Measurements from ENCODE around the gene RASGEF1B. TPM values are rescaled to one million over a fixed set of nuclear protein-coding genes. Genes with fewer than 3 reads are reported as not detected.

The RASGEF1B gene
- total RNA-seq, 4 donors from 2014 or later: 4.0 to 14.7 (median 9.4) TPM

DNA sequence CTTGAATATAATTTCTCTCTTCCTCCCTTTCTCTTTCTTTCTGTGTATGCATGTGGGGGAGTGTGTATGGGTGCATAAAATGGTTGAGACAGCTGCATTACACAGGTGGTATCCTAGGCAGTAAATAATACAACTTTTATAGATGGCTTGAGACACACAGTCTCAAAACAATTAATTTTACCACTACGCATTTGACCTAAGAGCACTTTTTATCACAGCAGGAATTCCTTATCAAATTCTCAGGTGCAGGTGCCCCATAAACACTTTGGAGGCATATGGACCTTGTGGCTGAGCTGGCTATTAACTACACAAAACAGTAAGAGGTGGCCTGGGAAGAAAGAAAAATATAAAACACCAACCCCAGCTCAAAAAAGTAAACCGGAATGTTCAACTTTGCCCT, 91.3 kb downstream of the RASGEF1B start:
- no peaks in the 10 kb centered on the region for H3K36me3 ChIP-seq
- 60 to 68% methylated on average over 2 of the region's 2 CpGs for WGBS, 2 donors (ENCODE audit: low coverage in 1 of 2)
- H3K4me1 ChIP-seq: no peaks in the 10 kb centered on the region
- H3K27me3 ChIP-seq: no peaks in the 10 kb centered on the region
- H3K27ac ChIP-seq: no peak overlapping the region
- H3K4me3 ChIP-seq: no peak overlapping the region
- ATAC-seq: no peak
- no peaks in the 10 kb centered on the region for H3K9me3 ChIP-seq
- TF ChIP-seq POLR2AphosphoS5 (IDR thresholded peaks at IDR 0.05) (no peak), POLR2A (IDR thresholded peaks at IDR 0.05) (no peak), CTCF (IDR thresholded peaks at IDR 0.05) (no peak), EP300 (IDR thresholded peaks at IDR 0.05) (no peak)

DNA sequence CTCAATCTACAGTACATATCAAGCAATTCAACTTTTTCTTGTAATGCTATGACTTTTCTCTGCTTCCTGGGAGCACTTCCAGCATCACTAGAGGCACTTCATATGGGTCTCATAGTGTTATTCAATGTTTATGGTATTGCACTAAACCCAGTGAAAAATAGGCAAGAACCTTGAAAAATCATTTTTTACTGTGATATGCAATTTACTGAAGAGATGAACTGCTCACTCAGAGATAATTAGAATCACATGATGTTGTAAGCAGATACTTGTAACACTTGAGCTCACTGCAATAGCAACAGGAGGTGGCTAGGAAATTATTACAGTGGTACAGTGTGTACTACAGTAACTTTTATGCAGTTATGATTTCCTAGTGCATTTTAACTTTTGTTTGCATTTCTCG, 93.3 kb downstream of the RASGEF1B start:
- Histone ChIP-seq H3K27me3 (no peaks in the 10 kb centered on the region), H3K9me3 (no peaks in the 10 kb centered on the region), H3K36me3 (no peaks in the 10 kb centered on the region), H3K27ac (no peak overlapping the region), H3K4me1 (no peaks in the 10 kb centered on the region), H3K4me3 (no peak overlapping the region)
- WGBS, 2 donors (ENCODE audit: low coverage in 1 of 2): 93 to 100% methylated on average over 1 of the region's 1 CpG
- TF ChIP-seq POLR2AphosphoS5 (IDR thresholded peaks at IDR 0.05) (no peak), CTCF (IDR thresholded peaks at IDR 0.05) (no peak), POLR2A (IDR thresholded peaks at IDR 0.05) (no peak), EP300 (IDR thresholded peaks at IDR 0.05) (no peak)
- no peak for ATAC-seq

- H3K27me3 ChIP-seq: no peaks in the 10 kb centered on the region
- TF ChIP-seq POLR2AphosphoS5 (IDR thresholded peaks at IDR 0.05): no peak
- TF ChIP-seq CTCF (IDR thresholded peaks at IDR 0.05): no peak
- no peak for TF ChIP-seq EP300 (IDR thresholded peaks at IDR 0.05)
- no peak for TF ChIP-seq POLR2A (IDR thresholded peaks at IDR 0.05)
- H3K9me3 ChIP-seq: no peaks in the 10 kb centered on the region
- ATAC-seq: no peak
- 54 to 100% methylated on average over 1 of the region's 1 CpG for WGBS, 2 donors (ENCODE audit: low coverage in 1 of 2)
- H3K27ac ChIP-seq: no peak overlapping the region
- H3K36me3 ChIP-seq: no peaks in the 10 kb centered on the region
- no peak overlapping the region for H3K4me3 ChIP-seq
- no peaks in the 10 kb centered on the region for H3K4me1 ChIP-seq
Measured at GRCh38 chr4:81377191-81377590, 94.5 kb downstream of the RASGEF1B start.

DNA sequence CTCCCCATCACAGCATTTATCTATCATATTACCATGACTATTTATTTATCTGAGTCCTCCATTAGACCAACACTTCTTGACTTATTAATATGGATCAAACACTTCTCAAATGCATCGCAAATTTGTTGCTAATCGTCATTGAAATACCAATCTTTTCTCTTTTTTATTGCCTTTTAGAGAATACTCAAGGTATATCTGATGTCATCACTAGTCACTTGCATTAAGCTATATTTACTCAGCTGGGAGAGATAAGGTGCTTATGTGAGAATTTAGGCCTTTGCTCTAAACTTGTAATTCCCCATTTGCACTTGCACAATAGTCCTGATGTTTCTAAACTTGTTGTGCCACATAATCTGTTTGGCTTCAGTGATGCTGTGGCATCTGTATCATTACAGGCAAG, 95.0 kb downstream of the RASGEF1B start:
- H3K36me3 ChIP-seq: no peaks in the 10 kb centered on the region
- H3K4me3 ChIP-seq: no peak overlapping the region
- 87 to 97% methylated on average over 2 of the region's 2 CpGs for WGBS, 2 donors (ENCODE audit: low coverage in 1 of 2)
- no peaks in the 10 kb centered on the region for H3K4me1 ChIP-seq
- TF ChIP-seq POLR2A (IDR thresholded peaks at IDR 0.05) (no peak), EP300 (IDR thresholded peaks at IDR 0.05) (no peak), CTCF (IDR thresholded peaks at IDR 0.05) (no peak), POLR2AphosphoS5 (IDR thresholded peaks at IDR 0.05) (no peak)
- no peak for ATAC-seq
- no peak overlapping the region for H3K27ac ChIP-seq
- no peaks in the 10 kb centered on the region for H3K27me3 ChIP-seq
- no peaks in the 10 kb centered on the region for H3K9me3 ChIP-seq

Data from gastroesophageal sphincter (tissue), 4 donors.